Thyroid gland (tissue), 4 donors: ENCODE results near the gene ADAT3. TPM values are rescaled to one million over a fixed set of nuclear protein-coding genes. Genes with fewer than 3 reads are reported as not detected.

ENCODE experiments used
- DNase-seq, 2 donors: peaks; one replicate each; pipeline ENCODE4 v3.0.0-alpha.2; 2019
- H3K27ac ChIP-seq, 3 donors: fragments of 200-600 bp; sonication (generic); 1 replicate in 2 of 3; 2 replicates in 1 of 3; pipeline ENCODE4 v1.5.1; 2016 to 2019; ENCODE audit warnings: mild to moderate bottlenecking in 1 of 3, moderate library complexity in 1 of 3
- H3K27me3 ChIP-seq: fragments of 200-600 bp; sonication (generic); one replicate; pipeline ENCODE4 v1.5.1; 2019
- H3K36me3 ChIP-seq, 2 donors: fragments of 200-600 bp; sonication (generic); one replicate each; pipeline ENCODE4 v1.5.1; 2016 to 2019
- H3K4me1 ChIP-seq, 2 donors: fragments of 200-600 bp; sonication (generic); one replicate each; pipeline ENCODE4 v1.5.1; 2017 to 2019
- H3K4me3 ChIP-seq, 3 donors: fragments of 200-600 bp; sonication (generic); replicated peaks in 1 of 3; 1 replicate in 2 of 3; 2 replicates in 1 of 3; pipeline ENCODE4 v1.5.1; 2016; ENCODE audit warnings: mild to moderate bottlenecking in 1 of 3
- H3K9me3 ChIP-seq: fragments of 200-600 bp; sonication (generic); one replicate; pipeline ENCODE4 v1.5.1; 2017
- CTCF ChIP-seq, 6 experiments: fragments of 200-600 bp in 3 of 6; fragments of 450-650 bp in 3 of 6; sonication (generic) in 3 of 6; IDR thresholded peaks; one replicate each; pipeline ENCODE4 v1.5.1; 2016 to 2019; ENCODE audit warnings: antibody characterized with exemption in 6 of 6, mild to moderate bottlenecking in 2 of 6, inconsistent platforms in 1 of 6, moderate library complexity in 1 of 6
- POLR2A ChIP-seq, 2 donors: fragments of 450-650 bp; IDR thresholded peaks; one replicate each; pipeline ENCODE4 v1.6.1; 2017; ENCODE audit warnings: antibody characterized with exemption in 2 of 2, mild to moderate bottlenecking in 2 of 2, moderate library complexity in 1 of 2
- WGBS, 2 donors: methylation state at CpG; one replicate each; pipeline ENCODE4 v1.1.5; 2017; 5-methylcytosine and 5-hydroxymethylcytosine counted together
- intact Hi-C: fragments of 100-400 bp; cut with DNase I; formaldehyde crosslinking; loops from one replicate; pipeline ENCODE4 v1.15.1; 2023
- total RNA-seq, 4 donors: library from RNA; depleted of rRNA; stranded (reverse); fragments of >200 nt; gene quantifications; one replicate each; pipeline ENCODE4 v1.2.3, GENCODE V29; 2016

The ADAT3 gene
- total RNA-seq, 4 donors from 2014 or later = 4.0 to 14.6 (median 8.3) TPM

GRCh38 chr19:1925544-1925943 is 20.3 kb downstream of the ADAT3 start:
- no peaks in the 10 kb centered on the region for H3K27me3 ChIP-seq
- DNase-seq = no peak
- no peaks in the 10 kb centered on the region for H3K9me3 ChIP-seq
- WGBS, 2 donors = 92 to 93% methylated on average over 15 to 16 of the region's 16 CpGs
- intact Hi-C loops = loop anchor here (5.0 kb wide), 1 partner anchor 142 kb away; no protein-coding TSS in a partner anchor
- no peak overlapping the region for H3K27ac ChIP-seq
- TF ChIP-seq POLR2A (IDR thresholded peaks at IDR 0.05) (no peak), CTCF (IDR thresholded peaks at IDR 0.05) (no peak)
- peaks cover 5 to 10% of the 10 kb centered on the region in 2 donors for H3K4me1 ChIP-seq
- H3K4me3 ChIP-seq = no peak overlapping the region
- peaks cover 25 to 28% of the 10 kb centered on the region in 2 donors for H3K36me3 ChIP-seq

GRCh38 chr19:1929021-1929742 is 24.0 kb downstream of the ADAT3 start:
- DNase-seq = peak; percentile 79 to 80
- Histone ChIP-seq H3K27ac (no peak overlapping the region), H3K4me3 (no peak overlapping the region), H3K9me3 (no peaks in the 10 kb centered on the region), H3K36me3 (peaks cover 4 to 6% of the 10 kb centered on the region in 2 donors), H3K27me3 (no peaks in the 10 kb centered on the region), H3K4me1 (peaks cover 5 to 10% of the 10 kb centered on the region in 2 donors)
- TF ChIP-seq CTCF (IDR thresholded peaks at IDR 0.05) (peak; percentile 69 to 94 (median 80)), POLR2A (IDR thresholded peaks at IDR 0.05) (no peak)
- 24 to 25% methylated on average over 11 to 18 of the region's 42 CpGs for WGBS, 2 donors
- intact Hi-C loops = loop anchor here (5.0 kb wide), 1 partner anchor 138 kb away; no protein-coding TSS in a partner anchor

- intact Hi-C loops = no loop called here
- Histone ChIP-seq H3K27ac (no peak overlapping the region), H3K27me3 (no peaks in the 10 kb centered on the region), H3K36me3 (no peaks in the 10 kb centered on the region), H3K9me3 (no peaks in the 10 kb centered on the region), H3K4me1 (peaks cover 5 to 10% of the 10 kb centered on the region in 2 donors), H3K4me3 (no peak overlapping the region)
- TF ChIP-seq CTCF (IDR thresholded peaks at IDR 0.05) (no peak), POLR2A (IDR thresholded peaks at IDR 0.05) (no peak)
- DNase-seq = no peak
- 86 to 93% methylated on average over 1 of the region's 1 CpG for WGBS, 2 donors
Observed at GRCh38 chr19:1931445-1931844, 26.2 kb downstream of the ADAT3 start.

- Histone ChIP-seq H3K4me1 (peaks cover 5 to 10% of the 10 kb centered on the region in 2 donors), H3K36me3 (no peaks in the 10 kb centered on the region), H3K4me3 (no peak overlapping the region), H3K27me3 (no peaks in the 10 kb centered on the region), H3K27ac (no peak overlapping the region), H3K9me3 (no peaks in the 10 kb centered on the region)
- TF ChIP-seq POLR2A (IDR thresholded peaks at IDR 0.05) = no peak
- no peak for TF ChIP-seq CTCF (IDR thresholded peaks at IDR 0.05)
- intact Hi-C loops = no loop called here
- WGBS, 2 donors = 84% methylated on average over 8 of the region's 8 CpGs
- DNase-seq = no peak
Observed at GRCh38 chr19:1932395-1932794, 27.2 kb downstream of the ADAT3 start.

- intact Hi-C loops = no loop called here
- TF ChIP-seq POLR2A (IDR thresholded peaks at IDR 0.05) = no peak
- no peak for TF ChIP-seq CTCF (IDR thresholded peaks at IDR 0.05)
- H3K9me3 ChIP-seq = no peaks in the 10 kb centered on the region
- H3K4me3 ChIP-seq = no peak overlapping the region
- no peaks in the 10 kb centered on the region for H3K36me3 ChIP-seq
- no peak overlapping the region for H3K27ac ChIP-seq
- H3K27me3 ChIP-seq = no peaks in the 10 kb centered on the region
- H3K4me1 ChIP-seq = peaks cover 5 to 10% of the 10 kb centered on the region in 2 donors
- WGBS, 2 donors = 59 to 75% methylated on average over 7 of the region's 7 CpGs
- DNase-seq = no peak
Observed at GRCh38 chr19:1933244-1933643, 28.0 kb downstream of the ADAT3 start.
